Nephron progenitor cell (in vitro differentiated cells): ENCODE data around the gene ZNF730.
"Not testable (repeated sequence)": the region's sequence is repeated elsewhere in the genome, so short reads cannot be mapped to it uniquely, and the experiment has no call there.

Experiments used
- DNase-seq: peaks from one replicate; pipeline ENCODE4 v3.0.0; 2021
- H3K27ac Mint-ChIP-seq: 2 replicates; pipeline ENCODE4 v1.8.0; 2021; ENCODE audit warnings: mild to moderate bottlenecking, moderate library complexity, mixed read lengths
- H3K27me3 Mint-ChIP-seq: 2 replicates; pipeline ENCODE4 v1.8.0; 2021; ENCODE audit warnings: mild to moderate bottlenecking, low read depth, mixed read lengths; ENCODE audit not compliant: poor library complexity
- H3K36me3 Mint-ChIP-seq: 2 replicates; pipeline ENCODE4 v1.8.0; 2021; ENCODE audit warnings: low read depth, mixed read lengths
- H3K4me1 Mint-ChIP-seq: 2 replicates; pipeline ENCODE4 v1.8.0; 2021; ENCODE audit warnings: mixed read lengths
- H3K4me3 Mint-ChIP-seq: 2 replicates; pipeline ENCODE4 v1.8.0; 2021; ENCODE audit warnings: mild to moderate bottlenecking, moderate library complexity, mixed read lengths
- H3K9me3 Mint-ChIP-seq: 2 replicates; pipeline ENCODE4 v1.8.0; 2021; ENCODE audit warnings: mild to moderate bottlenecking, moderate library complexity, mixed read lengths
- TF ChIP-seq, protein P1 (sequence below): fragments of 200-600 bp; sonication (generic); IDR thresholded peaks from 2 replicates; pipeline ENCODE4 v1.5.0; 2021; ENCODE audit warnings: antibody characterized with exemption

The ZNF730 gene

GRCh38 chr19:23145617-23146415, 29.0 kb downstream of the ZNF730 start:
- peaks cover 77% of the 10 kb centered on the region for H3K36me3 Mint-ChIP-seq
- peaks cover 4% of the 10 kb centered on the region for H3K27me3 Mint-ChIP-seq
- no peak overlapping the region for H3K4me3 Mint-ChIP-seq
- TF ChIP-seq, protein P1, sequence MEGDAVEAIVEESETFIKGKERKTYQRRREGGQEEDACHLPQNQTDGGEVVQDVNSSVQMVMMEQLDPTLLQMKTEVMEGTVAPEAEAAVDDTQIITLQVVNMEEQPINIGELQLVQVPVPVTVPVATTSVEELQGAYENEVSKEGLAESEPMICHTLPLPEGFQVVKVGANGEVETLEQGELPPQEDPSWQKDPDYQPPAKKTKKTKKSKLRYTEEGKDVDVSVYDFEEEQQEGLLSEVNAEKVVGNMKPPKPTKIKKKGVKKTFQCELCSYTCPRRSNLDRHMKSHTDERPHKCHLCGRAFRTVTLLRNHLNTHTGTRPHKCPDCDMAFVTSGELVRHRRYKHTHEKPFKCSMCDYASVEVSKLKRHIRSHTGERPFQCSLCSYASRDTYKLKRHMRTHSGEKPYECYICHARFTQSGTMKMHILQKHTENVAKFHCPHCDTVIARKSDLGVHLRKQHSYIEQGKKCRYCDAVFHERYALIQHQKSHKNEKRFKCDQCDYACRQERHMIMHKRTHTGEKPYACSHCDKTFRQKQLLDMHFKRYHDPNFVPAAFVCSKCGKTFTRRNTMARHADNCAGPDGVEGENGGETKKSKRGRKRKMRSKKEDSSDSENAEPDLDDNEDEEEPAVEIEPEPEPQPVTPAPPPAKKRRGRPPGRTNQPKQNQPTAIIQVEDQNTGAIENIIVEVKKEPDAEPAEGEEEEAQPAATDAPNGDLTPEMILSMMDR: no peak
- DNase-seq: no peak
- H3K27ac Mint-ChIP-seq: no peak overlapping the region
- peaks cover 96% of the 10 kb centered on the region for H3K9me3 Mint-ChIP-seq
- no peaks in the 10 kb centered on the region for H3K4me1 Mint-ChIP-seq

DNA sequence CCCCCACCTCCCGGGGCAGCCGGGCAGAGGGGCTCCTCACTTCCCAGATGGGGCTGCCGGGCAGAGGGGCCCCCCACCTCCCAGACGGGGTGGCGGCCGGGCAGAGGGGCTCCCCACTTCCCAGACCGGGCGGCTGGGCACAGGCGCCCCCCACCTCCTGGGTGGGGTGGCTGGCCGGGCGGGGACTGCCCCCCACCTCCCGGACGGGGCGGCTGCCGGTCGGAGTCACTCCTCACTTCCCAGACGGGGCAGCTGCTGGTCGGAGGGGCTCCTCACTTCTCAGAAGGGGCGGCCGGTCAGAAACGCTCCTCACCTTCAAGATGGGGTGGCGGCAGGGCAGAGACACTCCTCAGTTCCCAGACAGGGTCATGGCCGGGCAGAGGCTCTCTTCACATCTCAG, 43.9 kb downstream of the ZNF730 start:
- Mint-ChIP-seq H3K27me3 (no peaks in the 10 kb centered on the region), H3K27ac (no peak overlapping the region), H3K9me3 (peaks cover 85% of the 10 kb centered on the region), H3K4me3 (no peak overlapping the region), H3K36me3 (peaks cover 17% of the 10 kb centered on the region), H3K4me1 (no peaks in the 10 kb centered on the region)
- no peak for DNase-seq
- TF ChIP-seq, protein P1: no peak

DNA sequence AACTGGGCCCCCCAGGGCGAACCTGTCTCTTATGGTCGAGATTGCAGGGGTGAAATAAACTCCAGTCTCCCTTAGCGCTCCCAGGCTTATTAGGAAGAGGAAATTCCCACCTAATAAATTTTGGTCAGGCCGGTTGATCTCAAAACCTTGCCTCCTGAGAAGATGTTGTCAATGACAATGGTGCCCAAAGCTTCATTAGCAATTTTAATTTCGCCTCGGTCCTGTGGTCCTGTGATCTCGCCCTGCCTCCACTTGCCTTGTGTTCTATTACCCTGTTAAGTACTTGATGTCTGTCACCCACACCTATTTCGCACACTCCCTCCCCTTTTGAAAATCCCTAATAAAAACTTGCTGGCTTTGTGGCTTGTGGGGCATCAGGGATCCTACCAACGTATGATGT, 51.5 kb downstream of the ZNF730 start:
- DNase-seq, H3K27me3 Mint-ChIP-seq, H3K4me1 Mint-ChIP-seq, H3K27ac Mint-ChIP-seq, H3K36me3 Mint-ChIP-seq, H3K4me3 Mint-ChIP-seq: not testable (repeated sequence)
- H3K9me3 Mint-ChIP-seq: peaks cover 47% of the 10 kb centered on the region

- peaks cover 96% of the 10 kb centered on the region for H3K9me3 Mint-ChIP-seq
Measured at GRCh38 chr19:23183251-23183650, 66.4 kb downstream of the ZNF730 start.

DNA sequence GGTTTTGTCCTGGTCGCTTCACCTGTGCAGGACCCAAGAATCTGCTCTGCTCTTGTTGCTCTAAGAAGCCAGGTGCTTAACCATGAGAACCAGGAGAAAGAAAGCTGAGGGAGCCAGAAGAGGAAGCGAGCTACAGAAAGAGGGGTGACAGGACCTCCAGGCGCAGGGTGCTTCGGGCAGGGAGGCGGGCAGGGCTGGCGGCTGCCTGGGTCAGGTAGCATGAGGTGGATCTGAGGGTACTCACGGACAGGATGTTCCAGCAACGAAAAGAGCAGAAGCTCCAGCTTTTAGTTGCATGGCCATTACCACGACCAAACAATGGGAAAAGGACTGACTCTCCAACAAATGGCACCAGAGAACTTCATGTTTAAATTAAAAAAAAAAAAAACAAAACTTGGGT, 73.5 kb downstream of the ZNF730 start:
- H3K36me3 Mint-ChIP-seq: no peaks in the 10 kb centered on the region

More at GRCh38 chr19:23183251-23183650, 66.4 kb downstream of the ZNF730 start:
- Mint-ChIP-seq H3K4me3 (no peak overlapping the region), H3K27me3 (peaks cover 7% of the 10 kb centered on the region), H3K36me3 (no peaks in the 10 kb centered on the region), H3K4me1 (no peaks in the 10 kb centered on the region), H3K27ac (no peak overlapping the region)
- DNase-seq: no peak
- TF ChIP-seq, protein P1: no peak

More for the DNA sequence above, 73.5 kb downstream of the ZNF730 start:
- H3K27ac Mint-ChIP-seq: no peak overlapping the region
- H3K27me3 Mint-ChIP-seq: peaks cover 2% of the 10 kb centered on the region
- TF ChIP-seq, protein P1: no peak
- H3K4me3 Mint-ChIP-seq: no peak overlapping the region
- no peak for DNase-seq
- H3K4me1 Mint-ChIP-seq: no peaks in the 10 kb centered on the region
- peaks cover 84% of the 10 kb centered on the region for H3K9me3 Mint-ChIP-seq
